Measurements from ENCODE around the gene NKAP.
"Not testable (repeated sequence)": the region's sequence is repeated elsewhere in the genome, so short reads cannot be mapped to it uniquely, and the experiment has no call there.

The NKAP gene

GRCh38 chrX:119943185-119943988, at the start of gene NKAP:
NKAP (minus strand) TSS chrX:119943751; CDS start chrX:119943605, 146 bp downstream.
- DNase-seq (ENCODE audit: low spot score): peak; percentile 82

GRCh38 chrX:119991005-119991787, 47.6 kb upstream of the NKAP start:
- DNase-seq (ENCODE audit: low spot score): peak; percentile 25

GRCh38 chrX:119990556-119991004, 47.0 kb upstream of the NKAP start:
- peak; percentile 11 for DNase-seq (ENCODE audit: low spot score)

GRCh38 chrX:119989905-119990555, 46.5 kb upstream of the NKAP start:
- no peak for DNase-seq (ENCODE audit: low spot score)

GRCh38 chrX:119986203-119986602, 42.7 kb upstream of the NKAP start:
- DNase-seq (ENCODE audit: low spot score): no peak

- no peak for DNase-seq (ENCODE audit: low spot score)
Measured at GRCh38 chrX:119984652-119985051, 41.1 kb upstream of the NKAP start.

- DNase-seq (ENCODE audit: low spot score): no peak
Measured at GRCh38 chrX:119983494-119983893, 39.9 kb upstream of the NKAP start.

GRCh38 chrX:119982145-119982544, 38.6 kb upstream of the NKAP start:
- DNase-seq (ENCODE audit: low spot score): no peak

- DNase-seq (ENCODE audit: low spot score): peak; percentile 38
Measured at GRCh38 chrX:119981286-119982070, 37.9 kb upstream of the NKAP start.

GRCh38 chrX:119977172-119977571, 33.6 kb upstream of the NKAP start:
- DNase-seq (ENCODE audit: low spot score): not testable (repeated sequence)

GRCh38 chrX:119971184-119971583, 27.6 kb upstream of the NKAP start:
- no peak for DNase-seq (ENCODE audit: low spot score)

GRCh38 chrX:119970574-119970973, 27.0 kb upstream of the NKAP start:
- DNase-seq (ENCODE audit: low spot score): no peak

GRCh38 chrX:119966837-119967236, 23.3 kb upstream of the NKAP start:
- not testable (repeated sequence) for DNase-seq (ENCODE audit: low spot score)

GRCh38 chrX:119960625-119961024, 17.1 kb upstream of the NKAP start:
- no peak for DNase-seq (ENCODE audit: low spot score)

- not testable (repeated sequence) for DNase-seq (ENCODE audit: low spot score)
Measured at GRCh38 chrX:119955807-119956570, 12.4 kb upstream of the NKAP start.

- DNase-seq (ENCODE audit: low spot score): no peak
Measured at GRCh38 chrX:119954374-119954773, 10.8 kb upstream of the NKAP start.

GRCh38 chrX:119948381-119948780, 4.8 kb upstream of the NKAP start:
- DNase-seq (ENCODE audit: low spot score): no peak

- no peak for DNase-seq (ENCODE audit: low spot score)
Measured at GRCh38 chrX:119945481-119945880, 1.9 kb upstream of the NKAP start.

- no peak for DNase-seq (ENCODE audit: low spot score)
Measured at GRCh38 chrX:119942831-119943184, 743 bp downstream of the NKAP start.

- DNase-seq (ENCODE audit: low spot score): no peak
Measured at GRCh38 chrX:119942173-119942819, 1.3 kb downstream of the NKAP start.

- DNase-seq (ENCODE audit: low spot score): no peak
Measured at GRCh38 chrX:119941336-119941735, 2.2 kb downstream of the NKAP start.
